Hepatocyte (in vitro differentiated cells): ENCODE results near the gene FBH1. TPM values are rescaled to one million over a fixed set of nuclear protein-coding genes. Genes with fewer than 3 reads are reported as not detected.

Experiments used
- DNase-seq: peaks from one replicate; pipeline ENCODE4 v3.0.0-alpha.2; 2016; ENCODE audit warnings: low spot score
- H2AFZ ChIP-seq: fragments of 200-600 bp; sonication (generic); 2 replicates; pipeline ENCODE4 v1.6.0; 2016; ENCODE audit warnings: antibody characterized with exemption, mild to moderate bottlenecking
- H3K27ac ChIP-seq: fragments of 200-600 bp; sonication (generic); 2 replicates; pipeline ENCODE4 v1.5.1; 2016; ENCODE audit warnings: mild to moderate bottlenecking
- H3K27me3 ChIP-seq: fragments of 200-600 bp; sonication (generic); 2 replicates; pipeline ENCODE4 v1.6.1; 2016
- H3K36me3 ChIP-seq: fragments of 200-600 bp; sonication (generic); replicated peaks from 2 replicates; pipeline ENCODE4 v1.5.1; 2016; ENCODE audit warnings: low read depth; ENCODE audit not compliant: insufficient read depth
- H3K4me1 ChIP-seq: fragments of 200-600 bp; sonication (generic); 2 replicates; pipeline ENCODE4 v1.5.1; 2016; ENCODE audit warnings: mild to moderate bottlenecking, moderate library complexity; ENCODE audit not compliant: insufficient read depth
- H3K4me2 ChIP-seq: fragments of 200-600 bp; sonication (generic); 2 replicates; pipeline ENCODE4 v1.6.0; 2016
- H3K4me3 ChIP-seq: fragments of 200-600 bp; sonication (generic); 2 replicates; pipeline ENCODE4 v1.5.1; 2016; ENCODE audit warnings: mild to moderate bottlenecking
- H3K79me2 ChIP-seq: fragments of 200-600 bp; sonication (generic); 2 replicates; pipeline ENCODE4 v1.6.0; 2017; ENCODE audit warnings: mild to moderate bottlenecking
- H3K9me2 ChIP-seq: fragments of 200-600 bp; sonication (generic); replicated peaks from 2 replicates; pipeline ENCODE4 v1.6.0; 2017; ENCODE audit warnings: mild to moderate bottlenecking; ENCODE audit not compliant: insufficient read depth
- H3K9me3 ChIP-seq: fragments of 200-600 bp; sonication (generic); 2 replicates; pipeline ENCODE4 v1.5.1; 2016; ENCODE audit warnings: low read depth, mild to moderate bottlenecking
- H4K20me1 ChIP-seq: fragments of 200-600 bp; sonication (generic); 2 replicates; pipeline ENCODE4 v1.6.0; 2016; ENCODE audit warnings: mild to moderate bottlenecking; ENCODE audit not compliant: insufficient read depth, poor library complexity, severe bottlenecking
- CTCF ChIP-seq: fragments of 200-600 bp; sonication (generic); IDR thresholded peaks from 2 replicates; pipeline ENCODE4 v1.5.1; 2016; ENCODE audit warnings: antibody characterized with exemption, mild to moderate bottlenecking; ENCODE audit not compliant: poor library complexity
- EZH2 ChIP-seq: fragments of 200-600 bp; sonication (generic); IDR thresholded peaks from 2 replicates; pipeline ENCODE4 v1.6.1; 2016; ENCODE audit warnings: antibody characterized with exemption, mild to moderate bottlenecking, borderline replicate concordance
- EZH2phosphoT487 ChIP-seq: fragments of 200-600 bp; sonication (generic); IDR thresholded peaks from one replicate; pipeline ENCODE4 v1.6.1; 2018; ENCODE audit warnings: antibody characterized with exemption, mild to moderate bottlenecking, low read depth, moderate library complexity; ENCODE audit not compliant: unreplicated experiment, severe bottlenecking
- WGBS: methylation state at CpG from one replicate; pipeline ENCODE4 v1.1.6; 2016; ENCODE audit warnings: low lambda C conversion rate; ENCODE audit errors: missing lambda C conversion rate; 5-methylcytosine and 5-hydroxymethylcytosine counted together
- polyA plus RNA-seq: library from polyadenylated mRNA; unstranded; fragments of >200 nt; fragmentation: Nextera tagmentation; extraction: Ambion mirVana; gene quantifications from 2 replicates; pipeline ENCODE4 v1.2.1, GENCODE V29; 2016
- total RNA-seq: library from RNA; depleted of rRNA; stranded (reverse); fragments of >200 nt; gene quantifications from 2 replicates; pipeline ENCODE4 v1.2.3, GENCODE V29; 2014

FBH1 gene
- total and polyA plus RNA-seq, 2 experiments from 2014 or later: 66.4 to 80.3 TPM

- Histone ChIP-seq H3K79me2 (peaks cover 96% of the 10 kb centered on the region), H3K4me1 (peaks cover 10% of the 10 kb centered on the region), H3K27me3 (no peaks in the 10 kb centered on the region), H3K4me3 (no peak overlapping the region), H2AFZ (no peak overlapping the region), H3K36me3 (no peaks in the 10 kb centered on the region), H3K27ac (no peak overlapping the region), H3K9me2 (no peaks in the 10 kb centered on the region), H3K9me3 (no peaks in the 10 kb centered on the region), H3K4me2 (no peak overlapping the region), H4K20me1 (peaks cover 28% of the 10 kb centered on the region)
- TF ChIP-seq EZH2phosphoT487 (no peak), EZH2 (no peak), CTCF (no peak)
- WGBS: 98% methylated on average over 3 of the region's 3 CpGs
- no peak for DNase-seq
Measured at GRCh38 chr10:5895365-5895764, 5.3 kb downstream of the FBH1 start.

- TF ChIP-seq EZH2phosphoT487 (no peak), CTCF (no peak), EZH2 (no peak)
- no peak overlapping the region for H3K4me2 ChIP-seq
- no peaks in the 10 kb centered on the region for H3K27me3 ChIP-seq
- no peaks in the 10 kb centered on the region for H3K9me3 ChIP-seq
- DNase-seq: no peak
- peaks cover 95% of the 10 kb centered on the region for H3K79me2 ChIP-seq
- H3K4me1 ChIP-seq: peaks cover 8% of the 10 kb centered on the region
- H2AFZ ChIP-seq: no peak overlapping the region
- 96% methylated on average over 9 of the region's 9 CpGs for WGBS
- H3K27ac ChIP-seq: no peak overlapping the region
- peaks cover 25% of the 10 kb centered on the region for H4K20me1 ChIP-seq
- no peak overlapping the region for H3K4me3 ChIP-seq
- no peaks in the 10 kb centered on the region for H3K9me2 ChIP-seq
- H3K36me3 ChIP-seq: no peaks in the 10 kb centered on the region
Measured at GRCh38 chr10:5895804-5896203, 5.8 kb downstream of the FBH1 start.

GRCh38 chr10:5896208-5897052 lies 6.4 kb downstream of the FBH1 start:
- Histone ChIP-seq H3K9me3 (no peaks in the 10 kb centered on the region), H2AFZ (no peak overlapping the region), H3K27ac (no peak overlapping the region), H3K9me2 (no peaks in the 10 kb centered on the region), H3K4me3 (no peak overlapping the region), H3K36me3 (no peaks in the 10 kb centered on the region), H3K79me2 (peaks cover 94% of the 10 kb centered on the region), H3K27me3 (no peaks in the 10 kb centered on the region), H4K20me1 (peaks cover 18% of the 10 kb centered on the region), H3K4me1 (peaks cover 2% of the 10 kb centered on the region), H3K4me2 (no peak overlapping the region)
- 93% methylated on average over 5 of the region's 5 CpGs for WGBS
- TF ChIP-seq EZH2phosphoT487: no peak
- no peak for TF ChIP-seq CTCF
- TF ChIP-seq EZH2: no peak
- no peak for DNase-seq
